ENCODE measurements around the gene PTPRM.

PTPRM gene

DNA sequence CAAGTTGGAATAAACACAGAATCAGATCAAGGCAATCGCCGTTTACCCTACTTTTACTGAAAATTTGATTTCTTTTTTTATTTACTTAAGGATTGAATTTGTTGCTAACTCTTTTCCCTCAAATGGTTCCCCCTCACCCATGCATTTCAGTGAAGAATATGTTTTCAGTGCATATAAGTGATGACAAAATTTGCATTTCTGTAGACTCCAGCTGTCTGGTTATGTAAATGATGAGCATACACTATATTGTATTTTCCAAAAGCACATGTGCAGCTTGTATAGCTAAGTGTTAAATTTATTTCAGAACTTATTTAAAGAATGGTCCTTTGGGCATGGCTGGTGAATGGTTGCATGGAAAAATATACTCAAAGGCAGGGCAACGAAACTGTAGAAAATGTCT lies 437.7 kb downstream of the PTPRM start:
- DNase-seq (ENCODE audit: low read depth) = no peak

- no peak for DNase-seq (ENCODE audit: low read depth)
Measured at GRCh38 chr18:8005870-8006569, 438.9 kb downstream of the PTPRM start.

DNA sequence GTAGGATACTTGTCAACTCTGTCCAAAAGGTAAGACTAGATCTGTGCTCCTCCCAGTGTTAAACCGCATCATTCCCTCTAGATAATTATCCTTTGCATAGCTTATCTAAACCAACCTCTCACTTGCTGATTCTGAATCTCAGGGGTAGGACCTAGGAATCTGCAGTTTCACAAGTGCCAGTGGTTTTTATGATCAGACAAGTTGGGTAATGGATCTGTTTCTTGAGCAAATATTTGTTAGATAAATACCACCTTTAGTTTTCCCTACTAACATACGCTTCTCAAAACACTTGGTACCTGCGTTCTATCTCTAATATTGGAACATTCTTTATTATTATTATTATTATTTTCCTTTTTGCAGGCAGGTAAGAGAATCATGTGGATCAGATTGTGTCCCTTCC lies 439.9 kb downstream of the PTPRM start:
- DNase-seq (ENCODE audit: low read depth) = no peak

DNA sequence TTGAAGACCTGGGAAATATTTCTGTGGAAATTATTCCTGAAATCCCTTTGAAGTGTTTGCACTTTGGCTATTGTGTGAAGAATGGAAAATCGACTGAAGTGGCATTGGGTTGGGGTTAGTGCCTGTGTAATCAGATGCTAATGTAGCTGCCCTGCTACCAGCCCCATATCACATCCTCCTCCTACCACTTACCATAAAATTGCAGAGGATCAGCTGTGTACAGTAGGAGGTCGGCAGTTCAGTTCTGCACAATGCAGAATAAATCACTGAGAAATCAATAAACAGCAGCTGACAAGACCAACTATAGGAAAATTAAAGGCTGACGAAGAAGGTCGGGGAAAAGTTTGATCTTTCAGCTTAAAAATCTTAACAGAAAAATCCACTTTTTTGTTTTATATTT lies 440.9 kb downstream of the PTPRM start:
- DNase-seq (ENCODE audit: low read depth) = no peak

DNA sequence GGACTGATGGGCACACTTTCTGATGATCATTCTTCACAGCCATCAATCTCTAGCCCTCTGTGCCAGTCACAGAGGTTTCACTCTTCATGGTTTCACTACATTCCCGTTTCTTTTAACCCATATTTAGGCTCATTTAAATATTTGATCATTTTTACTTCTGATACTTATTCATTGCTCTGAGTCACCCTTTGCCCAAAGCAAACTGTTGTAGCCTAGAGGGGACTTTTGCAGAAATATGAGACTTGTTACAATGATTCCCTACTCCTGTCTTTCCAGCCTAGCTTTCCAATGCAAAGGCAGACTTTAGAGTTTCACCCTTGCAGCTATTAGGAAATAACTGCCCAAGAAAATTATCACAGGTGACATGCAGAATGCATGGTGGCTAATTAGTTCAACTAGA lies 444.2 kb downstream of the PTPRM start:
- no peak for DNase-seq (ENCODE audit: low read depth)

- no peak for DNase-seq (ENCODE audit: low read depth)
Measured at GRCh38 chr18:8011906-8012305, 444.8 kb downstream of the PTPRM start.

- DNase-seq (ENCODE audit: low read depth) = no peak
Measured at GRCh38 chr18:8018701-8019331, 451.7 kb downstream of the PTPRM start.

DNA sequence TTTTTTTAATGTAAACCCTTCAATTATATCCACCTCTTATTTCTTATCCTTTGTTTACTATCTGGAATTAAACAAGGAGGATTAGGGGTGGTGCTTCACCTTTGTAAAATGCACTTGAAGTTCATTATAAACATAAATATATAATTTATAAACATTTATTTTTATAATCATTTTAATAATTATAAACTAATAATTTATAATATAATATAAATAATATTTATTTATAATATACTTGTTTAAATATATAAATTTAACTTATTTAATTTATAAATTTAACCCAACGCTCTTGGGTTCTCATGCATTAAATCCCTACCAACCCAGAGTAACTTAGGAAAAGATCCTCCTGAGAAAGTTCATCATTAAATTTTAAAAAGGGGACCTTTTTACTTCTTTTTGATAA lies 452.5 kb downstream of the PTPRM start:
- DNase-seq (ENCODE audit: low read depth) = no peak

DNA sequence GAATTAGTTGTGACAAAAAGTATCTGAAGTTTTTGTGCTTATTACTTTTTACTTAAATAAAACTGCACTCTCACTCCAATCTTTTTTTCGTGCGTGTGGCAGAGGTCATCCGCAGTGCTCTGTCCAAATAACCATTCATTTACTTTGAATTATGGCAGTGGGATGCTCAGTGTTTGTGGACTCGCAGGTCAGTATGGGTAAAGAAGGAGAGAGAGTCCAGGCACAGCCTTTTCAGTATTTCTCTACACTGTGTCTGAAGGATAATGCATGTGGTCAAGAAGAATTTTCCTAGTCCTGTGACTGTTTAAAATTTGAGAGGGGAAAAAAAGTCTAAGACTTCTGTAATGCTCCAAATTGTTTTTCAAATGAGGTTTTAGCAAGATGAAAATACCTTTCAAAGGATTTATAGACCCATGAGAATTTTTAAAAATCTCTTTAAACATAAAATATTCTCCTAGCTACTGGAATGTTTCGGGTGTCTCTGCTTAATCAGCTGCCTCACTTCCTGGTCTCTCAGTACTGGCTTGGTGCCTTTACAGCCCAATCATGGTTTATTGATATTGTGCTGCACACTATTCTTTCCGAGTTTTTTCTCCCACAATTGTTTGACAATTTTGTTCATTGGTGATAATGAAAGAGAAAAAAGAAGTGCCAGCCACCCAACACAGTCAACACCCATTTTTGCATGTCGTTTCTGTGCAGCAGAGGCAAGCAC lies 453.2 kb downstream of the PTPRM start:
- no peak for DNase-seq (ENCODE audit: low read depth)

DNA sequence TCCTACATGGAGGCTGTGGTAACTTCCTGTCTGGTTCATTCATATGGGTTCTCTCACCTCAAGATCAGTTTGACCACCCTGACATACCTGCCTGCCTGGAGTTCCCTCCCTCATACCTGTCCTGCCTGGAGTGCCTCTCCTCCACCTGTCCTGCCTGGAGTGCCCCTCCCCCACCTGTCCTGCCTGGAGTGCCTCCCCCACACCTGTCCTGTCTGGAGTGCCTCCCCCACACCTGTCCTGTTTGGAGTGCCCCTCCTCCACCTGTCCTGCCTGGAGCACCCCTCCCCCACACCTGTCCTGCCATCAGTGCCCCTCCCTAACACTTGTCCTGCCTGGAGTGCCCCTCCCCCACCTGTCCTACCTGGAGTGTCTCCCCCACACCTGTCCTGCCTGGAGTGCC lies 461.9 kb downstream of the PTPRM start:
- no peak for DNase-seq (ENCODE audit: low read depth)

DNA sequence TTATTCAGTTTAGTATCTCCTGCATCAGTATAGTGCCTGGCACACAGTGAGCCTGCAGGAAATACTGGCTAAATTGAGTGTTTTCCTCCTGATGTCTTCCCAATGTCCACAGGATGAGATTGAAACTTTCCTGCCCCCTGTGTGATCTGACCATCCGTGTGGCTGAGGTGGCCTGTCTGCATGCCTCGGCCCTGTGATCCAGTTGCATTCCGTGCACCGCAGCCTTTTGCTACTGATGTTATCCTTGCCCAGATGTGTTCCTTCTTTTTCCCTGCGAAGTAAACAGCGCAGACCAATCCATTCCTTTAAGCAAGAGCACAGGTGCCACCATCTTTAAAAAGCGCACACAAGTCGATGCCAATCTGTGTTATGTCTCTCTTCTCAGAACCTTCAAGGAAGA lies 462.6 kb downstream of the PTPRM start:
- DNase-seq (ENCODE audit: low read depth) = no peak

DNA sequence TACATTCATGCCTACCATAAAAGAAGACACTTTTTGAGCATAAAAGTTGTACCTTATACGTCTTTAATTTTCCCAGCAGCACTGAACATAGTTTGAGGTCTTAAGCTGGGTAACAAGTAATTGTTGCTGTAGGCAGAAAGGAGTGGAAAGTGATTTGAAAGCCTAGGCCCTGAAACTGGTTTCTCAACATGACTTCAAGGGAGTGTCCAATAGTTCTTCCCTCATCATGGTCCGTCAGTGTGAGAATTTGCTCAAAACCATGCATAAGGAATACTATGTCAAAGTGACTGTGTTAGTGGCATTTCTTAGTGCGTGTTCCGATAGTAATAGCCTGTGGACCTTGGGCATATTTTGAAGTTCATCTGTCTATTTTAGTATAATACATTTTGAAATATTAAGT lies 463.1 kb downstream of the PTPRM start:
- no peak for DNase-seq (ENCODE audit: low read depth)

- DNase-seq (ENCODE audit: low read depth) = no peak
Measured at GRCh38 chr18:8031496-8031895, 464.4 kb downstream of the PTPRM start.

DNA sequence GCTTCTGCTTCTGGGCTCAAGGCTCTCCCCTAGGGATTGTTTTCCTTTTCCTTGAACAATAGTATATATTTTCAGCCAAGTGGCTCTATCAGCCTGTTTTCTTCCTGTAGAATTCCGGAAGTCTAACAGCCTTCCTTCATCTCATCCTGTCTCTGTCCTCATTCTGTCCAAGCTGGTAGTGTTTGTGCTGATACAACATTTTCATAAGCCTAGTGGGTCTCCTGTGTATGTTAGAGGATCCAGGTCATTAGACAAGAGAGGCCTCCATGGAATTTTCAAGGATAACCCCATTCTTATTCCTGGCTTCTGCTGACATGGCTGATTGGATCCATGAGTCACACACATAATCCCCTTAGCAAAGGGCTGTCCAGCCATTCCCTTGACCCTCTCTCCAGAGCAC lies 467.6 kb downstream of the PTPRM start:
- no peak for DNase-seq (ENCODE audit: low read depth)

GRCh38 chr18:8036551-8036950 lies 469.4 kb downstream of the PTPRM start:
- DNase-seq (ENCODE audit: low read depth) = no peak

- DNase-seq (ENCODE audit: low read depth) = no peak
Measured at GRCh38 chr18:8037296-8037695, 470.2 kb downstream of the PTPRM start.

- no peak for DNase-seq (ENCODE audit: low read depth)
Measured at GRCh38 chr18:8040021-8040420, 472.9 kb downstream of the PTPRM start.

GRCh38 chr18:8041526-8042111 lies 474.5 kb downstream of the PTPRM start:
- no peak for DNase-seq (ENCODE audit: low read depth)

DNA sequence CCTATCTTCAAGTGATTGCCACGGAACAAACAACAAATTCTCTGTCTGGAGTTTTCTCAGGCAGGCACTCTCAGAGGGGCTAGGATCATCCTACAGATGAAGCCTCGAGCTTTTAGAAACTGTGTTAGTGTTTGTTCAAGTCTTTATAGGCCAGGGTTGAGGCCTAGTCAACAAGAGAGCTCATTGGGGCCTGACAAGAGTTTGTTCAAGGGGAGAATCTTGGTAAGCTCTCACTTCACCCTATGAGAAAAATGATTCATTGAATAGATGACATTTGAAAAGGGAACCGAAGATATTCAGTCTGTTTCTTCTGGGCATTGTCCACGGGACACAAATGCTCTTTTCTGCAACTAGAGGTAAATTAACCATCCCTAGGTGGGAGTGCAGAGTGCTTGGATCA lies 476.9 kb downstream of the PTPRM start:
- no peak for DNase-seq (ENCODE audit: low read depth)

GRCh38 chr18:8045160-8045883 lies 478.2 kb downstream of the PTPRM start:
- DNase-seq (ENCODE audit: low read depth) = no peak

DNA sequence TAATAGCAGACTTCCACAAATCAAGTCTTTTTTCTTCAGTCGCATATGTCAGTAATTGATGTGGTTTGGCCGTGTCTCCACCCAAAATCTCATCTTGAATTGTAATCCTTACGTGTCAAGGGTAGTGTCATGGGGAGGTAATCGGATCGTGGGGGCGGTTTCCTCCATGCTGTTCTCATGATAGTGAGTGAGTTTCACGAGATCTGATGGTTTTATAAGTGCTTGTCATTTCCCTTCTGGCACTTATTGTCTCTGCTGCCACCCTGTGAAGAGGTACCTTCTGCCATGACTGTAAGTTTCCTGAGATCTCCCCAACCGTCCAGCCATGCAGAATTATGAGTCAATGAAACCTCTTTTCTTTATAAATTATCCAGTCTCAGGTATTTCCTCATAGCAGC lies 478.8 kb downstream of the PTPRM start:
- no peak for DNase-seq (ENCODE audit: low read depth)

GRCh38 chr18:8046441-8046840 lies 479.3 kb downstream of the PTPRM start:
- DNase-seq (ENCODE audit: low read depth) = no peak

Measured in stimulated activated CD8-positive, alpha-beta memory T cell treated with anti-CD3 and anti-CD28 coated beads, Interleukin-7, amount 100 ng/mL, for 24 hours (primary cell).